HL-60 (cell line): ENCODE data around the gene KIAA1217.

Experiments
- POLR2AphosphoS5 ChIP-seq: IDR thresholded peaks from 2 replicates; pipeline ENCODE4 v1.6.1; 2012; ENCODE audit warnings: low read depth
- REST ChIP-seq: IDR thresholded peaks from 2 replicates; pipeline ENCODE4 v1.6.1; 2012; ENCODE audit warnings: low read depth; ENCODE audit not compliant: insufficient replicate concordance
- TF ChIP-seq, protein P1 (sequence below): IDR thresholded peaks from one replicate; pipeline ENCODE4 v1.5.1; 2011; ENCODE audit warnings: low read length, control low read depth, inconsistent platforms; ENCODE audit not compliant: insufficient read depth

- TF ChIP-seq, protein P1, sequence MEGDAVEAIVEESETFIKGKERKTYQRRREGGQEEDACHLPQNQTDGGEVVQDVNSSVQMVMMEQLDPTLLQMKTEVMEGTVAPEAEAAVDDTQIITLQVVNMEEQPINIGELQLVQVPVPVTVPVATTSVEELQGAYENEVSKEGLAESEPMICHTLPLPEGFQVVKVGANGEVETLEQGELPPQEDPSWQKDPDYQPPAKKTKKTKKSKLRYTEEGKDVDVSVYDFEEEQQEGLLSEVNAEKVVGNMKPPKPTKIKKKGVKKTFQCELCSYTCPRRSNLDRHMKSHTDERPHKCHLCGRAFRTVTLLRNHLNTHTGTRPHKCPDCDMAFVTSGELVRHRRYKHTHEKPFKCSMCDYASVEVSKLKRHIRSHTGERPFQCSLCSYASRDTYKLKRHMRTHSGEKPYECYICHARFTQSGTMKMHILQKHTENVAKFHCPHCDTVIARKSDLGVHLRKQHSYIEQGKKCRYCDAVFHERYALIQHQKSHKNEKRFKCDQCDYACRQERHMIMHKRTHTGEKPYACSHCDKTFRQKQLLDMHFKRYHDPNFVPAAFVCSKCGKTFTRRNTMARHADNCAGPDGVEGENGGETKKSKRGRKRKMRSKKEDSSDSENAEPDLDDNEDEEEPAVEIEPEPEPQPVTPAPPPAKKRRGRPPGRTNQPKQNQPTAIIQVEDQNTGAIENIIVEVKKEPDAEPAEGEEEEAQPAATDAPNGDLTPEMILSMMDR: no peak
- TF ChIP-seq POLR2AphosphoS5 (no peak), REST (no peak)
Observed at GRCh38 chr10:24374134-24374915, 165.4 kb downstream of the KIAA1217 start.
